Trophoblast cell (in vitro differentiated cells and primary cell): ENCODE measurements around the gene WDR54.
A peak's percentile ranks its signal among the peaks of the same experiment; 100 is the strongest.

Experiments used
- DNase-seq, 2 donors: peaks; one replicate each; pipeline ENCODE4 v3.0.0-alpha.2; 2016
- H2AFZ ChIP-seq: 2 replicates; pipeline ENCODE4 v1.6.1; 2013; ENCODE audit warnings: low read length, moderate library complexity, mild to moderate bottlenecking; ENCODE audit not compliant: insufficient read depth, poor library complexity
- H2AK5ac ChIP-seq: 2 replicates; pipeline ENCODE4 v1.6.1; 2013; ENCODE audit warnings: mild to moderate bottlenecking, low read length
- H2BK120ac ChIP-seq: 2 replicates; pipeline ENCODE4 v1.6.1; 2013; ENCODE audit warnings: low read length, mild to moderate bottlenecking, moderate library complexity; ENCODE audit not compliant: insufficient read depth, poor library complexity
- H2BK12ac ChIP-seq: 2 replicates; pipeline ENCODE4 v1.6.1; 2013; ENCODE audit warnings: mild to moderate bottlenecking, low read length, moderate library complexity
- H2BK5ac ChIP-seq: 2 replicates; pipeline ENCODE4 v1.6.1; 2013; ENCODE audit warnings: low read length, low read depth, moderate library complexity, mild to moderate bottlenecking; ENCODE audit not compliant: poor library complexity
- H3K14ac ChIP-seq: 2 replicates; pipeline ENCODE4 v1.6.1; 2013; ENCODE audit warnings: mild to moderate bottlenecking, low read length
- H3K18ac ChIP-seq: 2 replicates; pipeline ENCODE4 v1.6.1; 2013; ENCODE audit warnings: mild to moderate bottlenecking, low read length
- H3K23ac ChIP-seq: 2 replicates; pipeline ENCODE4 v1.6.1; 2013; ENCODE audit warnings: low read length
- H3K27ac ChIP-seq: 2 replicates; pipeline ENCODE4 v1.5.1; 2013; ENCODE audit warnings: low read depth, mild to moderate bottlenecking, inconsistent platforms, low read length, moderate library complexity
- H3K27me3 ChIP-seq: 2 replicates; pipeline ENCODE4 v1.6.1; 2013; ENCODE audit warnings: inconsistent platforms, mild to moderate bottlenecking, low read length, moderate library complexity; ENCODE audit not compliant: insufficient read depth
- H3K36me3 ChIP-seq, 2 experiments: 1 replicate in 1 of 2; 2 replicates in 1 of 2; pipeline ENCODE4 v1.6.1; 2013; ENCODE audit warnings: low read length in 2 of 2, mild to moderate bottlenecking in 2 of 2, moderate library complexity in 1 of 2; ENCODE audit not compliant: insufficient read depth in 2 of 2, control insufficient read depth in 1 of 2
- H3K4ac ChIP-seq: 2 replicates; pipeline ENCODE4 v1.6.1; 2013; ENCODE audit warnings: low read depth, mild to moderate bottlenecking, low read length, moderate library complexity
- H3K4me1 ChIP-seq, 2 experiments: 1 replicate in 1 of 2; 2 replicates in 1 of 2; pipeline ENCODE4 v1.6.1; 2013; ENCODE audit warnings: low read length in 2 of 2, mild to moderate bottlenecking in 2 of 2, moderate library complexity in 1 of 2; ENCODE audit not compliant: insufficient read depth in 2 of 2, control insufficient read depth in 1 of 2
- H3K4me2 ChIP-seq: 2 replicates; pipeline ENCODE4 v1.6.1; 2013; ENCODE audit warnings: inconsistent platforms, mild to moderate bottlenecking, low read length, moderate library complexity
- H3K4me3 ChIP-seq: 2 replicates; pipeline ENCODE4 v1.5.1; 2013; ENCODE audit warnings: mild to moderate bottlenecking, low read depth, low read length, inconsistent platforms
- H3K79me1 ChIP-seq: one replicate; pipeline ENCODE4 v1.6.1; 2013; ENCODE audit warnings: low read length
- H3K79me2 ChIP-seq: 2 replicates; pipeline ENCODE4 v1.6.1; 2013; ENCODE audit warnings: low read length, mild to moderate bottlenecking; ENCODE audit not compliant: control insufficient read depth, insufficient read depth, poor library complexity
- H3K9ac ChIP-seq: 2 replicates; pipeline ENCODE4 v1.6.1; 2013; ENCODE audit warnings: mild to moderate bottlenecking, low read length
- H3K9me3 ChIP-seq: 2 replicates; pipeline ENCODE4 v1.6.1; 2013; ENCODE audit warnings: low read depth, mild to moderate bottlenecking, control low read depth, inconsistent platforms, low read length; ENCODE audit not compliant: insufficient read depth
- H4K12ac ChIP-seq: 2 replicates; pipeline ENCODE4 v1.6.1; 2013; ENCODE audit warnings: low read depth, mild to moderate bottlenecking, low read length, moderate library complexity
- H4K8ac ChIP-seq: 2 replicates; pipeline ENCODE4 v1.6.1; 2013; ENCODE audit warnings: low read depth, mild to moderate bottlenecking, low read length, moderate library complexity
- H4K91ac ChIP-seq: one replicate; pipeline ENCODE4 v1.6.1; 2013; ENCODE audit warnings: low read depth, mild to moderate bottlenecking, low read length, moderate library complexity
- WGBS: extraction: QIAGEN DNeasy Blood & Tissue Kit; methylation state at CpG from one replicate; pipeline ENCODE4 v1.1.7; 2013; ENCODE audit warnings: missing lambda C conversion rate; ENCODE audit not compliant: insufficient read length, insufficient coverage; ENCODE audit errors: extremely low coverage; 5-methylcytosine and 5-hydroxymethylcytosine counted together

The WDR54 gene

GRCh38 chr2:74387346-74387745, 34.2 kb upstream of the WDR54 start:
- Histone ChIP-seq H2BK120ac (no peak overlapping the region), H3K79me2 (peaks cover 8% of the 10 kb centered on the region), H3K4me2 (no peak overlapping the region), H3K36me3 (peaks cover 4 to 9% of the 10 kb centered on the region in 2 experiments), H2AFZ (no peak overlapping the region), H4K12ac (no peak overlapping the region), H3K18ac (no peak overlapping the region), H3K4me3 (no peak overlapping the region), H2AK5ac (no peak overlapping the region), H2BK5ac (no peak overlapping the region), H3K79me1 (peaks cover 8% of the 10 kb centered on the region), H3K27ac (no peak overlapping the region), H4K8ac (no peak overlapping the region), H3K4ac (peak overlapping the region; percentile 17), H3K23ac (no peak overlapping the region), H3K4me1 (peaks cover 1 to 3% of the 10 kb centered on the region in 2 experiments), H3K27me3 (no peaks in the 10 kb centered on the region), H4K91ac (no peak overlapping the region), H3K9me3 (no peaks in the 10 kb centered on the region), H3K14ac (no peak overlapping the region), H3K9ac (no peak overlapping the region), H2BK12ac (no peak overlapping the region)
- no CpG with 5 or more reads among the region's 1 CpG for WGBS
- DNase-seq: no peak

- Histone ChIP-seq H3K4me3 (no peak overlapping the region), H3K36me3 (no peaks in the 10 kb centered on the region), H3K27me3 (no peaks in the 10 kb centered on the region), H4K91ac (no peak overlapping the region), H3K4ac (peak overlapping the region; percentile 58), H3K14ac (no peak overlapping the region), H4K12ac (no peak overlapping the region), H3K27ac (no peak overlapping the region), H3K9ac (no peak overlapping the region), H2BK120ac (no peak overlapping the region), H2BK5ac (no peak overlapping the region), H2AK5ac (no peak overlapping the region), H3K4me1 (peaks cover 2 to 3% of the 10 kb centered on the region in 2 experiments), H3K79me1 (peaks cover 8% of the 10 kb centered on the region), H3K4me2 (peak overlapping the region; percentile 58), H2BK12ac (no peak overlapping the region), H3K23ac (no peak overlapping the region), H2AFZ (no peak overlapping the region), H3K9me3 (no peaks in the 10 kb centered on the region), H3K79me2 (peaks cover 8% of the 10 kb centered on the region), H4K8ac (no peak overlapping the region), H3K18ac (no peak overlapping the region)
- no peak for DNase-seq
- no CpG with 5 or more reads among the region's 5 CpGs for WGBS
These were observed 30.9 kb upstream of the WDR54 start for GRCh38 chr2:74390606-74391005.

GRCh38 chr2:74391209-74391579, 30.3 kb upstream of the WDR54 start:
- WGBS: no CpG with 5 or more reads among the region's 11 CpGs
- H3K79me1 ChIP-seq: peaks cover 8% of the 10 kb centered on the region

GRCh38 chr2:74391580-74392448, 29.7 kb upstream of the WDR54 start:
- Histone ChIP-seq H3K36me3 (no peaks in the 10 kb centered on the region), H3K4me1 (peaks cover 2 to 3% of the 10 kb centered on the region in 2 experiments), H3K79me2 (peaks cover 8% of the 10 kb centered on the region), H3K9ac (peak overlapping the region; percentile 93), H4K8ac (peak overlapping the region; percentile 95), H3K4me2 (peak overlapping the region; percentile 80), H3K27ac (peak overlapping the region; percentile 53), H2AK5ac (peak overlapping the region; percentile 73), H3K9me3 (no peaks in the 10 kb centered on the region), H4K12ac (peak overlapping the region; percentile 57), H2AFZ (peak overlapping the region; percentile 96), H3K18ac (peak overlapping the region; percentile 55), H2BK120ac (peak overlapping the region; percentile 92), H3K79me1 (peaks cover 8% of the 10 kb centered on the region), H3K23ac (no peak overlapping the region), H2BK5ac (peak overlapping the region; percentile 98), H4K91ac (peak overlapping the region; percentile 86), H2BK12ac (no peak overlapping the region), H3K4ac (peak overlapping the region; percentile 93), H3K4me3 (peak overlapping the region; percentile 89), H3K14ac (peak overlapping the region; percentile 95), H3K27me3 (no peaks in the 10 kb centered on the region)
- WGBS: no CpG with 5 or more reads among the region's 62 CpGs
- DNase-seq: peak; percentile 88 to 99

More at GRCh38 chr2:74391209-74391579, 30.3 kb upstream of the WDR54 start:
- H3K4ac ChIP-seq: peak overlapping the region; percentile 93
- H2AK5ac ChIP-seq: peak overlapping the region; percentile 73
- H3K23ac ChIP-seq: no peak overlapping the region
- H3K4me2 ChIP-seq: peak overlapping the region; percentile 80
- DNase-seq: peak in 1 of 2 donors; percentile 17
- H3K27me3 ChIP-seq: no peaks in the 10 kb centered on the region
- peak overlapping the region; percentile 79 for H2AFZ ChIP-seq
- peak overlapping the region; percentile 89 for H4K8ac ChIP-seq
- H3K4me3 ChIP-seq: peak overlapping the region; percentile 89
- peaks cover 8% of the 10 kb centered on the region for H3K79me2 ChIP-seq
- peak overlapping the region; percentile 57 for H4K12ac ChIP-seq
- H3K9ac ChIP-seq: peak overlapping the region; percentile 81
- peak overlapping the region; percentile 55 for H3K18ac ChIP-seq
- peak overlapping the region; percentile 86 for H4K91ac ChIP-seq
- H3K27ac ChIP-seq: no peak overlapping the region
- H3K4me1 ChIP-seq: peaks cover 2 to 3% of the 10 kb centered on the region in 2 experiments
- H3K9me3 ChIP-seq: no peaks in the 10 kb centered on the region
- peak overlapping the region; percentile 36 for H2BK12ac ChIP-seq
- peak overlapping the region; percentile 95 for H3K14ac ChIP-seq
- H3K36me3 ChIP-seq: no peaks in the 10 kb centered on the region
- peak overlapping the region; percentile 92 for H2BK120ac ChIP-seq
- H2BK5ac ChIP-seq: no peak overlapping the region
